Ishikawa (cell line): ENCODE data around the gene PTPN2.

ENCODE experiments used
- CEBPB ChIP-seq: IDR thresholded peaks from 2 replicates; pipeline ENCODE4 v1.6.1; 2012
- CREB1 ChIP-seq: IDR thresholded peaks from 2 replicates; pipeline ENCODE4 v1.6.1; 2012; ENCODE audit warnings: low read depth
- EP300 ChIP-seq: IDR thresholded peaks from 2 replicates; pipeline ENCODE4 v1.6.1; 2012; ENCODE audit warnings: borderline replicate concordance
- FOXM1 ChIP-seq: IDR thresholded peaks from 2 replicates; pipeline ENCODE4 v1.6.1; 2012; ENCODE audit warnings: low read depth, borderline replicate concordance
- MAX ChIP-seq: IDR thresholded peaks from 2 replicates; pipeline ENCODE4 v1.6.1; 2012
- NFIC ChIP-seq: IDR thresholded peaks from 2 replicates; pipeline ENCODE4 v1.6.1; 2012
- RAD21 ChIP-seq: IDR thresholded peaks from 2 replicates; pipeline ENCODE4 v1.6.1; 2012; ENCODE audit warnings: low read depth
- REST ChIP-seq: IDR thresholded peaks from 2 replicates; pipeline ENCODE4 v1.6.1; 2012; ENCODE audit warnings: low read depth, mild to moderate bottlenecking
- TCF12 ChIP-seq: IDR thresholded peaks from 2 replicates; pipeline ENCODE4 v1.6.1; 2012; ENCODE audit warnings: low read depth
- TEAD4 ChIP-seq: IDR thresholded peaks from 2 replicates; pipeline ENCODE4 v1.6.1; 2012
- USF1 ChIP-seq: IDR thresholded peaks from 2 replicates; pipeline ENCODE4 v1.6.1; 2012
- YY1 ChIP-seq: IDR thresholded peaks from 2 replicates; pipeline ENCODE4 v1.6.1; 2012; ENCODE audit warnings: low read depth

GRCh38 chr18:12868576-12868975, 15.5 kb downstream of the PTPN2 start:
- TF ChIP-seq YY1 = no peak
- TF ChIP-seq TEAD4 = no peak
- no peak for TF ChIP-seq FOXM1
- TF ChIP-seq TCF12 = no peak
- TF ChIP-seq EP300 = no peak
- no peak for TF ChIP-seq REST
- no peak for TF ChIP-seq CEBPB
- no peak for TF ChIP-seq NFIC
- TF ChIP-seq RAD21 = no peak
- TF ChIP-seq MAX = no peak
- no peak for TF ChIP-seq USF1
- TF ChIP-seq CREB1 = no peak
